ENCODE results near the gene ERFL.

DNA sequence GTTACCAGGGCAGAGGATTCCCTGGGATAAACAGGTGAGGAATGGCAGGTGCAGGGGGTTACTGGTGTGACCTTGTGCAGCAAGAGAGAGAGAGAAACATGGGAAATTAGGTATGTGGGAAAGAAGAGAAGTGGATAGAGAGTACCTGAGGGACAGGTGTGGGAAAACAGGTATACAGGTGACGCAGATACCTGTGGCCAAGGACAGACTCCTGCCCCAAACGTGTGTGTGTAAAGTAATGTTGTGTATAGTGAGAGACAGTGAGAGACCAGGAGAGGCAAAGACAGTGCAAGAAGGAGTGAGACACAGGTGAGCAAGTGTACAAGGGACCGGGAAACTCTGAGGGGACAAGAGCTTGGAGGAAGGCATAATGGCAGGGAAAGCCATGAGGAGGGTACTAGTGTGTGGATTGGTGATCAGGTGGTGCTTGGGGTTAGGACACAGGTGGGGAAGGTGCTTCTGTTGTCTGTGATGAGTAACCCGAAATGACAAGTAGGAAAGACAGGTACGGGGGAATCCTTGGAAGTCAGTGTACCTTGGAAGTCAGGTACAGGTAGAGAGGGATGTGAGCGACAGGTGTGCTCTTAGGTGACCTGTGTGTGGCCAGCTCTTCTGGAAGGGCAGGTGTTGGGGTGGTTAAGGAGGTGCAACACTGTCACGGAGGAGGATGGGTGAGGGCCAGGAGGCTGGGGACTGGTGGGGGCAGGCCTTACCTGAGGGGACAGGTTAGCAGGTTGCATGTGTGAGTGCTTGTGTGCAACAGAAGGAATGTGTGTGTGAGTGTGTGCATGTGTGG is 2.8 kb downstream of the ERFL start:
- TF ChIP-seq CTCF (IDR thresholded peaks at IDR 0.05) (no peak), EP300 (IDR thresholded peaks at IDR 0.05; ENCODE audit: low read depth) (no peak), POLR2A (IDR thresholded peaks at IDR 0.05) (no peak)

Measured in transverse colon (tissue), 3 donors.